Liver (tissue), 9 donors: ENCODE results near the gene PLPP4. TPM values are rescaled to one million over a fixed set of nuclear protein-coding genes. Genes with fewer than 3 reads are reported as not detected.

Experiments
- DNase-seq: peaks from one replicate; pipeline ENCODE4 v3.0.0-alpha.2; 2017; ENCODE audit warnings: low spot score
- H3K27ac ChIP-seq, 2 donors: one replicate each; pipeline ENCODE4 v1.7.0; 2013; ENCODE audit warnings: inconsistent platforms in 2 of 2, low read length in 2 of 2, control low read depth in 1 of 2, low read depth in 1 of 2, mild to moderate bottlenecking in 1 of 2
- H3K27me3 ChIP-seq, 4 donors: one replicate each; pipeline versions ENCODE4 v1.6.1 to v1.7.0; 2013; ENCODE audit warnings: low read length in 3 of 4, inconsistent platforms in 1 of 4, mild to moderate bottlenecking in 1 of 4, moderate library complexity in 1 of 4; ENCODE audit not compliant: control insufficient read depth in 4 of 4, insufficient read depth in 4 of 4
- H3K36me3 ChIP-seq, 4 donors: one replicate each; pipeline versions ENCODE4 v1.6.1 to v1.7.0; 2013; ENCODE audit warnings: low read length in 3 of 4, mild to moderate bottlenecking in 3 of 4, low read depth in 1 of 4, moderate library complexity in 1 of 4; ENCODE audit not compliant: control insufficient read depth in 4 of 4, insufficient read depth in 3 of 4
- H3K4me1 ChIP-seq, 4 donors: one replicate each; pipeline versions ENCODE4 v1.6.1 to v1.7.0; 2013; ENCODE audit warnings: low read length in 3 of 4, mild to moderate bottlenecking in 3 of 4, moderate library complexity in 1 of 4; ENCODE audit not compliant: control insufficient read depth in 4 of 4, insufficient read depth in 4 of 4
- H3K4me3 ChIP-seq, 3 donors: one replicate each; pipeline versions ENCODE4 v1.6.1 to v1.7.0; 2013; ENCODE audit warnings: low read length in 3 of 3, control low read depth in 1 of 3, low read depth in 1 of 3, mild to moderate bottlenecking in 1 of 3
- H3K9ac ChIP-seq, 2 donors: one replicate each; pipeline ENCODE4 v1.7.0; 2013; ENCODE audit warnings: low read length in 2 of 2, mild to moderate bottlenecking in 2 of 2, moderate library complexity in 2 of 2, control low read depth in 1 of 2, low read depth in 1 of 2
- H3K9me3 ChIP-seq, 4 donors: one replicate each; pipeline versions ENCODE4 v1.6.1 to v1.7.0; 2013; ENCODE audit warnings: low read length in 3 of 4; ENCODE audit not compliant: control insufficient read depth in 4 of 4
- ATF3 ChIP-seq: IDR thresholded peaks from 2 replicates; pipeline ENCODE4 v1.6.1; 2016; ENCODE audit warnings: antibody characterized with exemption
- EGR1 ChIP-seq, 2 donors: IDR thresholded peaks; 2 replicates each; pipeline ENCODE4 v1.6.1; 2016 to 2018; ENCODE audit warnings: antibody characterized with exemption in 2 of 2, low read depth in 2 of 2
- FOXA2 ChIP-seq: IDR thresholded peaks from 2 replicates; pipeline ENCODE4 v1.6.1; 2016; ENCODE audit warnings: antibody characterized with exemption
- GABPA ChIP-seq, 2 donors: IDR thresholded peaks in 1 of 2; conservative IDR thresholded peaks in 1 of 2; 2 replicates each; pipeline ENCODE4 v1.6.1; 2016; ENCODE audit warnings: antibody characterized with exemption in 2 of 2, mild to moderate bottlenecking in 1 of 2, moderate library complexity in 1 of 2
- HNF4A ChIP-seq, 2 donors: conservative IDR thresholded peaks; 2 replicates each; pipeline ENCODE4 v1.6.1; 2016; ENCODE audit warnings: antibody characterized with exemption in 2 of 2, mild to moderate bottlenecking in 2 of 2
- HNF4G ChIP-seq: IDR thresholded peaks from 2 replicates; pipeline ENCODE4 v1.6.1; 2016; ENCODE audit warnings: antibody characterized with exemption
- JUND ChIP-seq, 2 donors: IDR thresholded peaks; 2 replicates each; pipeline ENCODE4 v1.6.1; 2016; ENCODE audit warnings: antibody characterized with exemption in 2 of 2
- NR2F2 ChIP-seq: IDR thresholded peaks from 2 replicates; pipeline ENCODE4 v1.6.1; 2016; ENCODE audit warnings: antibody characterized with exemption
- RAD21 ChIP-seq, 2 donors: IDR thresholded peaks; 2 replicates each; pipeline ENCODE4 v1.6.1; 2016; ENCODE audit warnings: antibody characterized with exemption in 2 of 2, mild to moderate bottlenecking in 2 of 2
- RXRA ChIP-seq, 2 donors: IDR thresholded peaks; 2 replicates each; pipeline ENCODE4 v1.6.1; 2017 to 2018; ENCODE audit warnings: antibody characterized with exemption in 2 of 2, mild to moderate bottlenecking in 1 of 2
- SP1 ChIP-seq: IDR thresholded peaks from 2 replicates; pipeline ENCODE4 v1.6.1; 2018; ENCODE audit warnings: antibody characterized with exemption, mild to moderate bottlenecking
- TAF1 ChIP-seq: conservative IDR thresholded peaks from 2 replicates; pipeline ENCODE4 v1.6.1; 2016; ENCODE audit warnings: antibody characterized with exemption, mild to moderate bottlenecking
- YY1 ChIP-seq: IDR thresholded peaks from 2 replicates; pipeline ENCODE4 v1.6.1; 2016; ENCODE audit warnings: antibody characterized with exemption, mild to moderate bottlenecking
- ZBTB33 ChIP-seq: IDR thresholded peaks from 2 replicates; pipeline ENCODE4 v1.6.1; 2016; ENCODE audit warnings: antibody characterized with exemption
- whole genome bisulfite sequencing: extraction: QIAGEN DNeasy Blood & Tissue Kit; methylation state at CpG from one replicate; pipeline ENCODE4 v1.1.7; 2013; 5-methylcytosine and 5-hydroxymethylcytosine counted together
- polyA plus RNA-seq, 2 donors: library from polyadenylated mRNA; stranded (reverse) in 1 of 2; unstranded in 1 of 2; fragments of 200-250 nt in 1 of 2; fragments of >200 nt in 1 of 2; fragmentation: Nextera tagmentation in 1 of 2; extraction: Ambion mirVana in 1 of 2; gene quantifications; one replicate each; pipeline versions ENCODE4 v1.2.1 to v1.2.3, GENCODE V29; 2013 to 2015
- total RNA-seq, 2 donors: library from RNA; depleted of rRNA; stranded (reverse); fragments of >200 nt; gene quantifications; one replicate each; pipeline ENCODE4 v1.2.3, GENCODE V29; 2014
- TF ChIP-seq, protein P1 (sequence below): IDR thresholded peaks from 2 replicates; pipeline ENCODE4 v1.6.1; 2016; ENCODE audit warnings: antibody characterized with exemption
- TF ChIP-seq, protein P2 (sequence below): IDR thresholded peaks from 2 replicates; pipeline ENCODE4 v1.6.1; 2016; ENCODE audit warnings: antibody characterized with exemption, mild to moderate bottlenecking
- donor health status: healthy.
- donor health status: healthy.
- donor health status: healthy.
- donor health status: healthy.
- donor health status: healthy.

Gene PLPP4
- total and polyA plus RNA-seq, 4 donors, result 0.14 to 2.8 (median 0.93) TPM

DNA sequence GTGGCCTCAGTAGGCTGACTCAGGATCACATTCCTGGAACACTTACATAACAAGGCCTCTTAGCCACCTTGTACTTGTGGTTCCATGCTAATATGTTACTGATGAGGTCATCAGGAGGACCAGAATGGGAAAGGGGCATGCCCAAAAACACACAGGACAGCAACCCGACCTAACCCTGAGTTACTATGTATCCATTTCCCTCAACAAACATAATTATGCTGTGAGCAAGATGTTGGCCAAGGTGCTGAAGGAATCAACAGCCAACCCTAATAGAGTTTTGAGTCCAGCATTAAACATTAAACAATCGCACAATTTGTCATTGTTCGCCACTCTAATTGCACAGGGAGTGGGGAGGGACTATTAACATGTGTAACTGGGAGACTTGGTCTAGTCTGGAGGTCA lies 129.4 kb downstream of the PLPP4 start:
- no peak for TF ChIP-seq YY1
- H3K4me3 ChIP-seq, result no peak overlapping the region
- H3K9me3 ChIP-seq, result no peaks in the 10 kb centered on the region
- H3K4me1 ChIP-seq, result no peaks in the 10 kb centered on the region
- H3K9ac ChIP-seq, result no peak overlapping the region
- no peak overlapping the region for H3K27ac ChIP-seq
- H3K27me3 ChIP-seq, result no peaks in the 10 kb centered on the region
- H3K36me3 ChIP-seq, result no peaks in the 10 kb centered on the region
- 72% methylated on average over 3 of the region's 3 CpGs for WGBS
- no peak for DNase-seq

GRCh38 chr10:120587061-120587460 lies 130.0 kb downstream of the PLPP4 start:
- WGBS, result 77% methylated on average over 5 of the region's 5 CpGs
- no peaks in the 10 kb centered on the region for H3K9me3 ChIP-seq
- no peaks in the 10 kb centered on the region for H3K4me1 ChIP-seq
- no peaks in the 10 kb centered on the region for H3K36me3 ChIP-seq
- no peak for TF ChIP-seq FOXA2
- no peak for TF ChIP-seq ZBTB33
- no peak for TF ChIP-seq HNF4A (conservative IDR thresholded peaks at IDR 0.05)
- TF ChIP-seq SP1, result no peak
- no peak for TF ChIP-seq JUND (IDR thresholded peaks at IDR 0.05)
- TF ChIP-seq GABPA (IDR thresholded peaks at IDR 0.05 in 1 of 2, conservative IDR thresholded peaks at IDR 0.05 in 1 of 2), result no peak
- no peak for TF ChIP-seq RXRA (IDR thresholded peaks at IDR 0.05)
- no peak for TF ChIP-seq EGR1 (IDR thresholded peaks at IDR 0.05; ENCODE audit: low read depth in 2 of 2)
- no peak overlapping the region for H3K4me3 ChIP-seq
- no peak overlapping the region for H3K27ac ChIP-seq
- H3K27me3 ChIP-seq, result no peaks in the 10 kb centered on the region
- H3K9ac ChIP-seq, result no peak overlapping the region
- no peak for DNase-seq

DNA sequence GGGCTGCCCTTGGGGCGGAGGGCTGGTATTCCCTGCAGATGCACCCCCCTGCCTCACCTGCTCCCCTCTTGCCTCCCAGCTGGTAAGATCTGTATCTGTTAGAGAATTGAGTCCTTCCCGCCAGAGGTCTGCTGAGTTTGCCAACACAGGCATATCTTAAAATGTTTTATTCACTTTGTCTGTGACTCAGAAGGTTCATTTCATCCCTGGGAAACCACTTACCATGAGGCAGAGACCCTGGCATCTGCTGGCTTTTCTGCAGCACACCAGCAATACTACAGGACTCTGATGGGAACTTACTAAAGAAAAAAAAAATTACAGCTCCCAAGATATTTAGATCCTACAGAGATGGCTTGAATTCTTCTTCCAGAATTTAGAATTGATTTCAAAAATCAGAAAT lies 131.3 kb downstream of the PLPP4 start:
- no peak overlapping the region for H3K4me3 ChIP-seq
- H3K4me1 ChIP-seq, result no peaks in the 10 kb centered on the region
- 82% methylated on average over 2 of the region's 2 CpGs for WGBS
- no peak overlapping the region for H3K9ac ChIP-seq
- TF ChIP-seq RXRA (IDR thresholded peaks at IDR 0.05), result no peak
- no peak overlapping the region for H3K27ac ChIP-seq
- DNase-seq, result no peak
- no peaks in the 10 kb centered on the region for H3K9me3 ChIP-seq
- no peaks in the 10 kb centered on the region for H3K27me3 ChIP-seq
- no peaks in the 10 kb centered on the region for H3K36me3 ChIP-seq

DNA sequence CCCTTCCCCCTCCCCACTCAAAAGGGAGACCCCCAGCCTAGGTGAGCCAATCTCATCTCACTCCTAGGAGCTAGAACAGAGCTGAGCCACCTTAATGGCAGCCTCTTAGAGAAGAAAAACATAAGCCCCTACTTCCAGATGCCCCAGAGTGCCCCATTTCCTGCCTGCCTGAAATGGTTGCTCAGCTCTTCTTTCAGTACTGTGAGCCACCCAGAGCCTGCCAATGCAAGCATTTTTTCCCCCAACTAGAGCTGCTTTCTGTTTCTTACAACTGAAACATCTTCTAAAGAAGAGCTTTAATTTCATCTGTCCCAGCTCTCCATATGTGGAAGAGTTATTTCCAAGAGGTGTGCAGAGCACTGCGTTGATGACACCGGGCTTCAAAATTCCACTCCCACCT lies 136.7 kb downstream of the PLPP4 start:
- H3K36me3 ChIP-seq, result no peaks in the 10 kb centered on the region
- no peak overlapping the region for H3K9ac ChIP-seq
- H3K27me3 ChIP-seq, result no peaks in the 10 kb centered on the region
- H3K4me1 ChIP-seq, result no peaks in the 10 kb centered on the region
- no peak overlapping the region for H3K27ac ChIP-seq
- H3K4me3 ChIP-seq, result no peak overlapping the region
- DNase-seq, result no peak
- 95% methylated on average over 2 of the region's 2 CpGs for WGBS
- no peaks in the 10 kb centered on the region for H3K9me3 ChIP-seq
- TF ChIP-seq, protein P1, sequence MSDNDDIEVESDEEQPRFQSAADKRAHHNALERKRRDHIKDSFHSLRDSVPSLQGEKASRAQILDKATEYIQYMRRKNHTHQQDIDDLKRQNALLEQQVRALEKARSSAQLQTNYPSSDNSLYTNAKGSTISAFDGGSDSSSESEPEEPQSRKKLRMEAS, result no peak
- TF ChIP-seq JUND (IDR thresholded peaks at IDR 0.05) (no peak), YY1 (no peak), TAF1 (no peak), NR2F2 (no peak), RAD21 (IDR thresholded peaks at IDR 0.05) (no peak), ATF3 (no peak), ZBTB33 (no peak), EGR1 (IDR thresholded peaks at IDR 0.05; ENCODE audit: low read depth in 2 of 2) (no peak), HNF4A (conservative IDR thresholded peaks at IDR 0.05) (no peak), HNF4G (no peak), SP1 (no peak), FOXA2 (no peak)
- TF ChIP-seq, protein P2, sequence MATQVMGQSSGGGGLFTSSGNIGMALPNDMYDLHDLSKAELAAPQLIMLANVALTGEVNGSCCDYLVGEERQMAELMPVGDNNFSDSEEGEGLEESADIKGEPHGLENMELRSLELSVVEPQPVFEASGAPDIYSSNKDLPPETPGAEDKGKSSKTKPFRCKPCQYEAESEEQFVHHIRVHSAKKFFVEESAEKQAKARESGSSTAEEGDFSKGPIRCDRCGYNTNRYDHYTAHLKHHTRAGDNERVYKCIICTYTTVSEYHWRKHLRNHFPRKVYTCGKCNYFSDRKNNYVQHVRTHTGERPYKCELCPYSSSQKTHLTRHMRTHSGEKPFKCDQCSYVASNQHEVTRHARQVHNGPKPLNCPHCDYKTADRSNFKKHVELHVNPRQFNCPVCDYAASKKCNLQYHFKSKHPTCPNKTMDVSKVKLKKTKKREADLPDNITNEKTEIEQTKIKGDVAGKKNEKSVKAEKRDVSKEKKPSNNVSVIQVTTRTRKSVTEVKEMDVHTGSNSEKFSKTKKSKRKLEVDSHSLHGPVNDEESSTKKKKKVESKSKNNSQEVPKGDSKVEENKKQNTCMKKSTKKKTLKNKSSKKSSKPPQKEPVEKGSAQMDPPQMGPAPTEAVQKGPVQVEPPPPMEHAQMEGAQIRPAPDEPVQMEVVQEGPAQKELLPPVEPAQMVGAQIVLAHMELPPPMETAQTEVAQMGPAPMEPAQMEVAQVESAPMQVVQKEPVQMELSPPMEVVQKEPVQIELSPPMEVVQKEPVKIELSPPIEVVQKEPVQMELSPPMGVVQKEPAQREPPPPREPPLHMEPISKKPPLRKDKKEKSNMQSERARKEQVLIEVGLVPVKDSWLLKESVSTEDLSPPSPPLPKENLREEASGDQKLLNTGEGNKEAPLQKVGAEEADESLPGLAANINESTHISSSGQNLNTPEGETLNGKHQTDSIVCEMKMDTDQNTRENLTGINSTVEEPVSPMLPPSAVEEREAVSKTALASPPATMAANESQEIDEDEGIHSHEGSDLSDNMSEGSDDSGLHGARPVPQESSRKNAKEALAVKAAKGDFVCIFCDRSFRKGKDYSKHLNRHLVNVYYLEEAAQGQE, result no peak
